Caco-2 (cell line): Measurements from ENCODE around the gene SLC23A1. TPM values are rescaled to one million over a fixed set of nuclear protein-coding genes. Genes with fewer than 3 reads are reported as not detected.

Source experiments
- BruUV-seq: library from RNA; stranded (reverse); fragments of 400-500 nt; replicated peaks from 2 replicates; lab custom pipeline; 2021; lab: Mats Ljungman, UMichigan
- CTCF ChIA-PET: fragments of 300-600 bp; sonication (Branson Sonifier 250); formaldehyde crosslinking; loops from one replicate; lab custom pipeline; 2022; ENCODE audit warnings: antibody characterized with exemption; lab: Charles Lee
- POLR2A ChIA-PET: fragments of 300-600 bp; sonication (Branson Sonifier 250); formaldehyde crosslinking; loops from one replicate; lab custom pipeline; 2022; ENCODE audit warnings: antibody characterized with exemption; lab: Charles Lee
- DNase-seq, 2 experiments: peaks; one replicate each; pipeline versions ENCODE4 v3.0.0 to v3.0.0-alpha.2; 2020 to 2022
- H3K27me3 ChIP-seq: replicated peaks from 2 replicates; pipeline ENCODE4 v1.6.0; 2011; ENCODE audit warnings: low read length; ENCODE audit not compliant: control insufficient read depth, insufficient read depth
- H3K36me3 ChIP-seq: 2 replicates; pipeline ENCODE4 v1.5.1; 2011; ENCODE audit warnings: low read length; ENCODE audit not compliant: control insufficient read depth, insufficient read depth
- H3K4me1 ChIP-seq: fragments of 250-450 bp; sonication (Bioruptor Pico); 2 replicates; pipeline ENCODE4 v1.5.1; 2020; ENCODE audit warnings: mild to moderate bottlenecking
- H3K4me3 ChIP-seq: 2 replicates; pipeline ENCODE4 v1.5.1; 2011; ENCODE audit warnings: low read depth, mild to moderate bottlenecking, control low read depth, low read length
- H3K9me3 ChIP-seq: fragments of 250-450 bp; sonication (Bioruptor Pico); 2 replicates; pipeline ENCODE4 v1.5.1; 2020; ENCODE audit warnings: mild to moderate bottlenecking, moderate library complexity
- H3K27ac Mint-ChIP-seq: one replicate; pipeline ENCODE4 v1.8.0; 2022; ENCODE audit warnings: mixed read lengths; ENCODE audit not compliant: unreplicated experiment
- H3K27me3 Mint-ChIP-seq: one replicate; pipeline ENCODE4 v1.8.0; 2022; ENCODE audit warnings: mixed read lengths; ENCODE audit not compliant: insufficient read depth, unreplicated experiment
- H3K36me3 Mint-ChIP-seq: one replicate; pipeline ENCODE4 v1.8.0; 2022; ENCODE audit warnings: mild to moderate bottlenecking, mixed read lengths; ENCODE audit not compliant: insufficient read depth, unreplicated experiment
- H3K4me1 Mint-ChIP-seq: one replicate; pipeline ENCODE4 v1.8.0; 2022; ENCODE audit warnings: low read depth, mixed read lengths; ENCODE audit not compliant: unreplicated experiment
- H3K4me3 Mint-ChIP-seq: one replicate; pipeline ENCODE4 v1.8.0; 2022; ENCODE audit warnings: mild to moderate bottlenecking, moderate library complexity, mixed read lengths; ENCODE audit not compliant: unreplicated experiment
- H3K9me3 Mint-ChIP-seq: one replicate; pipeline ENCODE4 v1.8.0; 2022; ENCODE audit warnings: mixed read lengths; ENCODE audit not compliant: unreplicated experiment
- intact Hi-C: fragments of 100-400 bp; cut with micrococcal nuclease; formaldehyde crosslinking; loops from one replicate; pipeline ENCODE4 v1.10.0; 2022; ENCODE audit not compliant: unreplicated experiment
- total RNA-seq: library from RNA; stranded (reverse); gene quantifications from 2 replicates; pipeline ENCODE4 v1.2.3, GENCODE V29; 2022
- TF ChIP-seq, protein P1 (sequence below), 2 experiments: fragments of 200-600 bp in 1 of 2; IDR thresholded peaks; 1 replicate in 1 of 2; 2 replicates in 1 of 2; pipeline versions ENCODE4 v1.5.1 to v1.8.0; 2011 to 2022; ENCODE audit warnings: antibody characterized with exemption in 1 of 2, control low read depth in 1 of 2, inconsistent platforms in 1 of 2, low read depth in 1 of 2, low read length in 1 of 2, mild to moderate bottlenecking in 1 of 2, moderate library complexity in 1 of 2; ENCODE audit not compliant: insufficient read depth in 1 of 2, severe bottlenecking in 1 of 2, unreplicated experiment in 1 of 2

Gene SLC23A1
- total RNA-seq, 1 experiment from 2014 or later = 20.4 TPM

DNA sequence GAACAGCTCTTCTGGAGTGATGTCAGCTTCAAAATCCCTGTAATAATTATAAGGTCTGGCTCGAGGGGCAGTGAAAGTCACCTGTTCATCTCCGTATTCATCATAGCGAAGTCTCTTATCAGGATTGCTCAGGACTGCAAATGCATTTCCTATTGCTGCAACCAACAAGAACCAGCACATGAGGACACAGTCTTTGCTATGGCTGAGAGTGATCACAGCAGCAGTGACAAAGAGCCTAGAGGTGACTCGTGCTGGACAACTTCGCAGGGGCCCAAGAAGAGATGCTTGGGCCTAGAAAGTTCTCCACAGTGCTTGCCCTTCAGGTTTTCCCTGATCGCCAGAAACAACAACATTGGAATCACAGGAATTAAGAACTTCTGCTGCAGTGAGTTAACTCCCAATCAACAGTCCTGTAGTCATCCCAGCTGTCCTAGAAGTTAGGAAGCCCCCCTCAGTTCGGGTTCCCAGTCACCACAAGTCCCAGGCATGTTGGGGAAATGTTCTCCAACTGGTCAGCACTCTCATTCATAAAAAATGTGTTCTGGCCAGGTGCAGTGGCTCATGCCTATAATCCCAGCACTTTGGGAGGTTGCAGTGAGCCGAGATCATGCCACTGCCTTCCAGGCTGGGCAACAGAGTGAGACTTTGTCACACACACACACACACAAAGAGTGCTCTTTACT lies 43.2 kb upstream of the SLC23A1 start:
- no peaks in the 10 kb centered on the region for H3K9me3 Mint-ChIP-seq
- no peaks in the 10 kb centered on the region for H3K27me3 Mint-ChIP-seq
- H3K27me3 ChIP-seq = no peaks in the 10 kb centered on the region
- H3K36me3 ChIP-seq = no peaks in the 10 kb centered on the region
- H3K4me3 Mint-ChIP-seq = no peak overlapping the region
- TF ChIP-seq, protein P1, sequence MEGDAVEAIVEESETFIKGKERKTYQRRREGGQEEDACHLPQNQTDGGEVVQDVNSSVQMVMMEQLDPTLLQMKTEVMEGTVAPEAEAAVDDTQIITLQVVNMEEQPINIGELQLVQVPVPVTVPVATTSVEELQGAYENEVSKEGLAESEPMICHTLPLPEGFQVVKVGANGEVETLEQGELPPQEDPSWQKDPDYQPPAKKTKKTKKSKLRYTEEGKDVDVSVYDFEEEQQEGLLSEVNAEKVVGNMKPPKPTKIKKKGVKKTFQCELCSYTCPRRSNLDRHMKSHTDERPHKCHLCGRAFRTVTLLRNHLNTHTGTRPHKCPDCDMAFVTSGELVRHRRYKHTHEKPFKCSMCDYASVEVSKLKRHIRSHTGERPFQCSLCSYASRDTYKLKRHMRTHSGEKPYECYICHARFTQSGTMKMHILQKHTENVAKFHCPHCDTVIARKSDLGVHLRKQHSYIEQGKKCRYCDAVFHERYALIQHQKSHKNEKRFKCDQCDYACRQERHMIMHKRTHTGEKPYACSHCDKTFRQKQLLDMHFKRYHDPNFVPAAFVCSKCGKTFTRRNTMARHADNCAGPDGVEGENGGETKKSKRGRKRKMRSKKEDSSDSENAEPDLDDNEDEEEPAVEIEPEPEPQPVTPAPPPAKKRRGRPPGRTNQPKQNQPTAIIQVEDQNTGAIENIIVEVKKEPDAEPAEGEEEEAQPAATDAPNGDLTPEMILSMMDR (IDR thresholded peaks at IDR 0.05; ENCODE audit: insufficient read depth in 1 of 2, low read depth in 1 of 2, low read length in 1 of 2, severe bottlenecking in 1 of 2, unreplicated experiment in 1 of 2) = no peak
- intact Hi-C loops = no loop called here
- POLR2A ChIA-PET = no interaction called here
- no TSS peak for BruUV-seq
- peaks cover 8% of the 10 kb centered on the region for H3K36me3 Mint-ChIP-seq
- DNase-seq = no peak
- no peak overlapping the region for H3K27ac Mint-ChIP-seq
- H3K4me1 ChIP-seq = peaks cover 3% of the 10 kb centered on the region
- H3K4me1 Mint-ChIP-seq = peaks cover 9% of the 10 kb centered on the region
- H3K9me3 ChIP-seq = no peaks in the 10 kb centered on the region
- CTCF ChIA-PET = no interaction called here
- H3K4me3 ChIP-seq = no peak overlapping the region

DNA sequence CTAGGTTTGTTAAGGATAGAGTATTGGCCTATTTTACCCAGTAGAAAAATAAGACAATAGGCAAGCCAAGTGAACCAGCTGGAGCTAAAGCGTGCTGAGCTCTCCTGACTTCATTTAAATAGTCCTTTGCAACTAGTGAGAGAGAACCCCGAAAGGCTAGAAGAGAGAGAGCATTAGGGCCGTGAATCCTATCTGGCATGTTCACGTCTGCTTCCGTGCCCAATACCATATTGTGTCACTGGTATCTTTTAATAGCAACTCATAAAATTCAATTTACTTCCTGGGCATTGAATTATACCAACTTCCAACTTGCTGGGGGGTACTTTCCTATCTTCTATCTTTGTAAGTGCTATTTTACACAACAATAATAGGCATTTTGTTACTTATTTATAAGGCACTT lies 42.4 kb upstream of the SLC23A1 start:
- H3K4me1 ChIP-seq = no peaks in the 10 kb centered on the region
- no peaks in the 10 kb centered on the region for H3K9me3 ChIP-seq
- ChIA-PET CTCF (no interaction called here), POLR2A (no interaction called here)
- DNase-seq = no peak
- no peaks in the 10 kb centered on the region for H3K9me3 Mint-ChIP-seq
- peaks cover 8% of the 10 kb centered on the region for H3K36me3 Mint-ChIP-seq
- no peak overlapping the region for H3K4me3 Mint-ChIP-seq
- no TSS peak for BruUV-seq
- peaks cover 6% of the 10 kb centered on the region for H3K4me1 Mint-ChIP-seq
- H3K27me3 ChIP-seq = no peaks in the 10 kb centered on the region
- no peak overlapping the region for H3K4me3 ChIP-seq
- TF ChIP-seq, protein P1 (IDR thresholded peaks at IDR 0.05; ENCODE audit: insufficient read depth in 1 of 2, low read depth in 1 of 2, low read length in 1 of 2, severe bottlenecking in 1 of 2, unreplicated experiment in 1 of 2) = no peak
- intact Hi-C loops = no loop called here
- no peaks in the 10 kb centered on the region for H3K27me3 Mint-ChIP-seq
- no peaks in the 10 kb centered on the region for H3K36me3 ChIP-seq
- no peak overlapping the region for H3K27ac Mint-ChIP-seq

DNA sequence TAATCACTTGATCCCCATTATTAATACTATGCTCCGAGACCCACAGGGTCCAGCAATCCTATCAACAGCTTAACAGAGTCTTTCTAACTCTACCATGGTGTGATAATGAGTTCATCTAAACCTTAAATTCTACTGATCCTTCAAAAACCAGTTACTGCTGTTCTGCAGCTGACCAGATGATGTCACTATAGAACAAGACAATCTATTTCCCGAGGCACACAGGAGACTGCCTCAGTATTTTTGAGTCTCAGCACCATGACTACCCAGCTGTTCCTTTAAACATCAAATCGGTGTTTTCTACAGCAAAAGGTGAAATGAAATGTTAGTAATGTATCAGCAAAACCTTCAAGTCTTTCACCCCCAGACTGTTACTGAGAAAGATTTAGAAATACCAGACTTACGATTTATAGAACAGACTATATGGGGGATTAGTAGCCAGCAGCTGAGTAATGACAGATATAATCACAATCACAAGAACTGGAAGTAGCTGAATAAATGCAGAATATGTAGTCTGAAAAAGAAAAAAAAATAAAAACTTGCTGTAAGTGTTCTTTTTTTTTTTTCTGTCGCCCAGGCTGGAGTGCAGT lies 39.3 kb upstream of the SLC23A1 start:
- Mint-ChIP-seq H3K36me3 (peaks cover 8% of the 10 kb centered on the region), H3K4me1 (peaks cover 6% of the 10 kb centered on the region)

More for the DNA sequence above, 39.3 kb upstream of the SLC23A1 start:
- Histone ChIP-seq H3K27me3 (no peaks in the 10 kb centered on the region), H3K36me3 (no peaks in the 10 kb centered on the region), H3K9me3 (no peaks in the 10 kb centered on the region), H3K4me3 (no peak overlapping the region), H3K4me1 (no peaks in the 10 kb centered on the region)
- no TSS peak for BruUV-seq
- POLR2A ChIA-PET = interaction anchor here (1.2 kb wide), 1 partner anchor 91 kb away, joined by 5 read pairs; no protein-coding TSS in a partner anchor
- TF ChIP-seq, protein P1 (IDR thresholded peaks at IDR 0.05; ENCODE audit: insufficient read depth in 1 of 2, low read depth in 1 of 2, low read length in 1 of 2, severe bottlenecking in 1 of 2, unreplicated experiment in 1 of 2) = peak; percentile 77 to 89
- H3K4me3 Mint-ChIP-seq = no peak overlapping the region
- no peaks in the 10 kb centered on the region for H3K27me3 Mint-ChIP-seq
- peak; percentile 47 to 72 for DNase-seq
- intact Hi-C loops = loop anchor here (1.0 to 2.0 kb wide), 3 partner anchors 46 to 96 kb away; no protein-coding TSS in a partner anchor
- CTCF ChIA-PET = interaction anchor here (0.5 to 4.2 kb wide), 10 partner anchors 11 to 467 kb away, joined by 3 to 36 read pairs (median 4); partner anchors contain the start of genes DNAJC18 and SPATA24
- H3K27ac Mint-ChIP-seq = no peak overlapping the region
- H3K9me3 Mint-ChIP-seq = no peaks in the 10 kb centered on the region
